Panc1 (cell line): ENCODE data around the gene DCHS1. TPM values are rescaled to one million over a fixed set of nuclear protein-coding genes. Genes with fewer than 3 reads are reported as not detected.

Source experiments
- ATAC-seq: fragments of 200-7000 bp; cut with Tn5 transposase; 2 replicates; pipeline ENCODE4 v1.9.1; 2020; ENCODE audit warnings: mild to moderate bottlenecking, moderate library complexity
- BruUV-seq: library from RNA; stranded (reverse); fragments of 400-500 nt; replicated peaks from 2 replicates; lab custom pipeline; 2021; lab: Mats Ljungman, UMichigan
- CTCF ChIA-PET: fragments of 300-600 bp; sonication (Branson Sonifier 250); formaldehyde crosslinking; loops from one replicate; lab custom pipeline; 2022; ENCODE audit warnings: antibody characterized with exemption; lab: Charles Lee
- POLR2A ChIA-PET: fragments of 300-600 bp; sonication (Branson Sonifier 250); formaldehyde crosslinking; loops from one replicate; lab custom pipeline; 2022; ENCODE audit warnings: antibody characterized with exemption; lab: Charles Lee
- DNase-seq: peaks from one replicate; pipeline ENCODE4 v3.0.0-alpha.2; 2010; ENCODE audit warnings: low read depth, low spot score
- H3K27ac ChIP-seq: 2 replicates; pipeline ENCODE4 v1.5.1; 2011; ENCODE audit warnings: mild to moderate bottlenecking, low read length, inconsistent platforms
- H3K27me3 ChIP-seq: fragments of 200-500 bp; sonication (Bioruptor generic); 2 replicates; pipeline ENCODE4 v1.6.0; 2014; ENCODE audit warnings: low read length, inconsistent platforms; ENCODE audit not compliant: control insufficient read depth, insufficient read depth
- H3K36me3 ChIP-seq: fragments of 200-500 bp; sonication (Bioruptor generic); 2 replicates; pipeline ENCODE4 v1.5.1; 2014; ENCODE audit warnings: inconsistent platforms, mild to moderate bottlenecking, low read length, moderate library complexity; ENCODE audit not compliant: control insufficient read depth, insufficient read depth
- H3K4me1 ChIP-seq: 2 replicates; pipeline ENCODE4 v1.5.1; 2011; ENCODE audit warnings: inconsistent platforms, mild to moderate bottlenecking, low read length, moderate library complexity; ENCODE audit not compliant: control insufficient read depth, insufficient read depth
- H3K4me3 ChIP-seq, 2 experiments: 2 replicates each; pipeline ENCODE4 v1.5.1; 2011 to 2012; ENCODE audit warnings: low read depth in 2 of 2, low read length in 2 of 2, mild to moderate bottlenecking in 2 of 2, inconsistent platforms in 1 of 2, moderate library complexity in 1 of 2
- H3K9me3 ChIP-seq: fragments of 200-500 bp; sonication (Bioruptor generic); 2 replicates; pipeline ENCODE4 v1.5.1; 2014; ENCODE audit warnings: low read depth, mild to moderate bottlenecking, inconsistent platforms, low read length, moderate library complexity; ENCODE audit not compliant: control insufficient read depth, insufficient read depth
- POLR2AphosphoS5 ChIP-seq: IDR thresholded peaks from 2 replicates; pipeline ENCODE4 v1.6.1; 2012; ENCODE audit warnings: mild to moderate bottlenecking, low read depth, low read length, moderate library complexity
- REST ChIP-seq, 2 experiments: IDR thresholded peaks; 2 replicates each; pipeline ENCODE4 v1.6.1; 2011 to 2012; ENCODE audit warnings: low read depth in 2 of 2, control low read depth in 1 of 2, low read length in 1 of 2, mild to moderate bottlenecking in 1 of 2, moderate library complexity in 1 of 2; ENCODE audit not compliant: insufficient read depth in 1 of 2
- SIN3A ChIP-seq: IDR thresholded peaks from 2 replicates; pipeline ENCODE4 v1.6.1; 2012; ENCODE audit warnings: low read depth, mild to moderate bottlenecking, low read length, moderate library complexity, borderline replicate concordance; ENCODE audit not compliant: insufficient read depth
- TCF7L2 ChIP-seq: IDR thresholded peaks from 2 replicates; pipeline ENCODE4 v1.6.1; 2011; ENCODE audit warnings: mild to moderate bottlenecking, low read depth, low read length, inconsistent platforms
- in situ Hi-C: cut with HindIII; loops from 2 replicates; pipeline ENCODE4 v1.10.0; 2016; ENCODE audit warnings: low sequenced_read_pairs, low pct_unique_long_range_greater_than_20kb
- intact Hi-C: fragments of 100-400 bp; cut with micrococcal nuclease; formaldehyde crosslinking; loops from one replicate; pipeline ENCODE4 v1.10.0; 2022; ENCODE audit not compliant: unreplicated experiment
- total RNA-seq: library from RNA; stranded (reverse); gene quantifications from one replicate; pipeline ENCODE4 v1.2.1, GENCODE V29; 2021; ENCODE audit not compliant: unreplicated experiment
- TF ChIP-seq, protein P1 (sequence below): fragments of 450-650 bp; IDR thresholded peaks from 2 replicates; pipeline ENCODE4 v1.5.1; 2017; ENCODE audit warnings: mild to moderate bottlenecking

Gene DCHS1
- total RNA-seq, 1 experiment from 2014 or later: 2.2 TPM

GRCh38 chr11:6633422-6634408, 21.9 kb downstream of the DCHS1 start:
- BruUV-seq: no TSS peak
- in situ Hi-C loops: no loop called here

More at GRCh38 chr11:6633422-6634408, 21.9 kb downstream of the DCHS1 start:
- TF ChIP-seq POLR2AphosphoS5 (no peak), SIN3A (no peak), REST (IDR thresholded peaks at IDR 0.05; ENCODE audit: insufficient read depth in 1 of 2, low read depth in 2 of 2, low read length in 1 of 2) (no peak), TCF7L2 (no peak)
- TF ChIP-seq, protein P1, sequence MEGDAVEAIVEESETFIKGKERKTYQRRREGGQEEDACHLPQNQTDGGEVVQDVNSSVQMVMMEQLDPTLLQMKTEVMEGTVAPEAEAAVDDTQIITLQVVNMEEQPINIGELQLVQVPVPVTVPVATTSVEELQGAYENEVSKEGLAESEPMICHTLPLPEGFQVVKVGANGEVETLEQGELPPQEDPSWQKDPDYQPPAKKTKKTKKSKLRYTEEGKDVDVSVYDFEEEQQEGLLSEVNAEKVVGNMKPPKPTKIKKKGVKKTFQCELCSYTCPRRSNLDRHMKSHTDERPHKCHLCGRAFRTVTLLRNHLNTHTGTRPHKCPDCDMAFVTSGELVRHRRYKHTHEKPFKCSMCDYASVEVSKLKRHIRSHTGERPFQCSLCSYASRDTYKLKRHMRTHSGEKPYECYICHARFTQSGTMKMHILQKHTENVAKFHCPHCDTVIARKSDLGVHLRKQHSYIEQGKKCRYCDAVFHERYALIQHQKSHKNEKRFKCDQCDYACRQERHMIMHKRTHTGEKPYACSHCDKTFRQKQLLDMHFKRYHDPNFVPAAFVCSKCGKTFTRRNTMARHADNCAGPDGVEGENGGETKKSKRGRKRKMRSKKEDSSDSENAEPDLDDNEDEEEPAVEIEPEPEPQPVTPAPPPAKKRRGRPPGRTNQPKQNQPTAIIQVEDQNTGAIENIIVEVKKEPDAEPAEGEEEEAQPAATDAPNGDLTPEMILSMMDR: no peak
- Histone ChIP-seq H3K36me3 (no peaks in the 10 kb centered on the region), H3K9me3 (no peaks in the 10 kb centered on the region), H3K4me1 (peaks cover 14% of the 10 kb centered on the region), H3K4me3 (no peak overlapping the region), H3K27ac (no peak overlapping the region), H3K27me3 (peaks cover 7% of the 10 kb centered on the region)
- ChIA-PET CTCF (no interaction called here), POLR2A (no interaction called here)
- no peak for DNase-seq
- ATAC-seq: no peak
- intact Hi-C loops: no loop called here
